M059J (cell line): ENCODE measurements around the gene USP3. TPM values are rescaled to one million over a fixed set of nuclear protein-coding genes. Genes with fewer than 3 reads are reported as not detected.
"Not testable (repeated sequence)": the region's sequence is repeated elsewhere in the genome, so short reads cannot be mapped to it uniquely, and the experiment has no call there.

Experiments used
- DNase-seq: peaks from one replicate; pipeline ENCODE4 v3.0.0-alpha.2; 2012; ENCODE audit warnings: low read depth
- total RNA-seq: library from RNA; depleted of rRNA; stranded (reverse); fragments of >200 nt; shearing (Covaris generic); gene quantifications from 2 replicates; pipeline ENCODE4 v1.2.3, GENCODE V29; 2014

The USP3 gene
- total RNA-seq, 1 experiment from 2014 or later = 25.7 TPM

DNA sequence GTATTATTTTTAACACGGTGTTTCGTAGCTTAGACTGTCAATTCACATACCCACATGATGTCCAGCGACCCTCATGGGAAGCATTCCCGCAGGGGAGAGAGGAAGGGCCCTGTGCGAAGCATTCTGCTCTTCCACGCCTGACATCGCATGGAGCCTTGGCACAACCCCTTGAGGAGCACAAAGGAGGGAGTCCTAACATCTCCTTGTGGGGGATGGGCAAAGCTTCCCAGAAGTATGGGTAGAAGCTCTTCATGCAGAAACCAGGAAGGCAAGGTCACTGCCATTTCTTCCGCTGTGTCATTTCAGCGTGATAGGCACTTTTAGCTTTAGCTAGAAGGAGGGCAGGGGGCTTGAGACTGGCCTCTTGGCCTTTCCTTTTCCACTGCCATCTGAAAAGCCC, 28.7 kb upstream of the USP3 start:
- DNase-seq = no peak

DNA sequence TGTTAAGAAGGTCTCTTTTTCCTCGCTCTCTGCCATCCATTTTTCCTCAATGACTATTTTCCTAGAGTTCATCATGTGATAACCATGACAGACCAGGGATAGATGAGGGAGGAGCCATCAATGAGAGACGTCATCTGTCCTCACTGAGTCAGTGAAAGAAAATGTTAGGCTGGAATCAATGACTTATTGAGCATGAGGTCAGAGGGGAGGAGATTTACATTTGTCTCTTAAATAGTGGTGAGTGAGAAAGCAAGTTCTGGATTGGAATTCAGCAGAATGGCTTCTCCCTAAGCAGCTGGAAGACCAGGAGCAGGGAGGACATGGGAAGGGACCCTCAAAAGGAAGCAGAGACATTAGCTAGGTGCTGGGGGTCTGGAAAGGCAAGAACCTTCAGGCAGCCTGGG, 28.2 kb upstream of the USP3 start:
- DNase-seq = peak; percentile 90

DNA sequence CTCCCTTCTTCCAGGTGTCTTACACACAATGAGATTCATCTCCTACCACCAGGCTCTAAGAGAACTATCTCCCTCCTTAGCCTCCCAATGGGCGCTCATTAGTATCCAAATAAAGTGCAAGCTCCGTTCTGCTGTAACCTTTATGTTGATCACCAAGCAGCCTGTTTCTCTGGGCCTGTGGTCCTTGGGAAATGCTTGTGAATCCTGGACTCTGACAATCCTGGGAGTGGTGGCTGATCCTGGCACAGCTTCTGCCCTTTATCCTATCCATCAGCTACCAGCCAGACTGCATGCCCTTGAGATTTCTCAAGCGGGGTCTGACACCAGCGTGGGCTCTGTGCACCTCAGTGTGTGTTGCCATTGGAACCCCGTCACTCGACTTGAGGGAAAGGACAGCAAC, 26.1 kb upstream of the USP3 start:
- DNase-seq = no peak

DNA sequence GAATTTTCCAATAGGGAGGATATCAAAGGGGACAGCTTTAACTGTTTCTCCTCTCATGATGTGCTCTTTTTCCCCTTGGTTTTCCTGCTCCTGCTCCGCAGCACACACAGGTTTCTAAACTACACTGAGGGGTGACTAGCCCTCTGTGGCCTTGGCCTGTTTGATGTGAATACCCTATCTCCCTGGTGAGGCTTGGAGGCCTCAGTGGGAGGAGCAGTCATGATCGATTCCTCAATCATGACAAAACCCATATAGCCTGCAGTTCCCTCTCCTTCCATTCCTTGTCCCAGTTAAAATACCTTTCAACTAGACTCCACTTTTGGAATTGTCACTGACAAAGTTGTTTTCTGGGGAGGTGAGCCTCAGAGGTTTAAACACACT, 24.0 kb upstream of the USP3 start:
- no peak for DNase-seq

DNA sequence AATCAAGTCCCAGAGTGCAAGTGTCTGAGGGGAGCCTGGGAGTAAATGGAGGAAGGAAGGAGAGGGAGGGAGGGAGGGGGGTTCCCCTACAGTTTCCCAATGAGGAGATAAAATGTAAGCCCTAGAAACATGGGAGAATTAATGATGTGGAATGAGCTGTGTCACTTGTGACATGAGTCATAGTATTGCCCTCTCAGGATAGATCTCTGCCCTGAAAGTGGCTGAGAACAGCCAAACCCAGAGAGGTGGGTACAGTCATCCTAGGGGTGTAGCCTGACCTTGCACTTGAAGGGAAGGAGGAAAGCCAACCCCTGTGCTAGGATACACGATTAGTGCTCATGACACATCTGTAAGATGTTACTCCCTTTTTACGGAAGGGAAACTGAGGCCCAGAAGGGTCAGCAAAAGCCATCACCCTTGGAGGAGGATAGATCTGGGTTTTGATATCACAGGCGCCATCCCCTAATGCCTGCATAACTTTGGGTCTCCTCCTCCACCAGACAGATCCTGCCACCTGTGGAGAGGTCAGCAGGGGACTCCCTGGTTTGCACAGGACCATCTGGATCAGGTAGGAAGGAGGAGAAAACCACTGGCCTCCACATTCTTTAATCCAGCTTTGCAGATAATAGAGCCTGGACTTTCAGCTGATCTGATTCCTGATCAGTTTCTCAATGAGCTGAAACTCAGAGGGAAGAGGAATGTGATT, 23.1 kb upstream of the USP3 start:
- peak; percentile 87 for DNase-seq

DNA sequence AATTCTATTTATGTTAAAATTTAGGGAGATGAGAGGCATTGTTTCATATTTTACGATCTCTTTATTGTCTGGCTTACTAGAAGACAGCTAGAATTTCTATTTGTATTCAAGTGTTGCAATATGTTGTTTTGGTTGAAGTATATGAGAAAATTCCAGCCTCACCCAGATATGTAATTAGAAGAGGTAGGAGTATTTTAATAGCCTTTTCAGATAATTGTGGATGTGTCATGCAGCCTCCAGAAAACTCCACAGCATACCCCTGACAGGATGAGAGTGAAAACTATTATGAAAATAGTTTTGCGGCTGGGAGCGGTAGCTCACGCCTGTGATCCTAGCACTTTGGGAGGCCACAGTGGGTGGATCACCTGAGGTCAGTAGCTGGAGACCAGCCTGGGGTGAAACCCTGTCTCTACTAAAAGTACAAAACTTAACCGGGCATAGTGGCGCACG, 21.5 kb upstream of the USP3 start:
- DNase-seq = peak; percentile 38

DNA sequence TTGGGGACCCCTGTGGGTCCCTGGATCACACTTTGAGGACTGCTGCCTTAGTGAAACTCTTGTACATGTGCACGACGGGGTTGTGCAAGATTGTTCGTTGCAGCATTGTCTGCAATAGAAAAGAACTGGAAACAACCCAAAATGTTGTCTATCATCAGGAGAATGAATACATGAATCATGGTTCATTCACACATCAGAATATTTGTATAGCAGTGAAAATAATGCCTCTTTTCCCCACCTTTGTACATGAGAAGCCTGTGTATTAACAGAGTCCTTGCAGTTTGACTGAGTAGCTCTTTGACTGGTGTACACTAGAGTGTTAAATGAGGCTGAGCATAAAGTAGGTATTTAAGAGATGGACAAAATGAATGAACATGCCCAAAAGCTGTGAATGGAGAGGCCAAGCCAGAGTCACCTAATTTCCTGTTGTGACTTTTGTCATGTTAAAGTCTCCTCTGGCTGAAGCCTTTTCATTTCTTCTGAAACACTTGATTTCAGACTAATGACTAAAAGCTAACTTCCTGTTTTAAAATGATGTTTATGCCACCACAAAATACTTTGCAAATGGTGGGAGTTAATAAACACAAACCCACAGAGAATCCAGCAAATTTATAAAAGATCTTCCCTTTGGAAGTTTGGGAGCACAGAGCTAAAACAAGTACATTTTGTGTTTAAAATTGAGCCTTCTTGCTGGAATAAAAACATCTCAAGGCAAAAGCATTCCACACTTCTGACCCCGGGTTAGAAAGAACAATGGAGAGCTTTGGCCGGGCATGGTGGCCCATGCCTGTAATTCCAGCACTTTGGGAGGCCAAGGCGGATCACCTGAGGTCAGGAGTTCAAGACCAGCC, 20.6 kb upstream of the USP3 start:
- no peak for DNase-seq

DNA sequence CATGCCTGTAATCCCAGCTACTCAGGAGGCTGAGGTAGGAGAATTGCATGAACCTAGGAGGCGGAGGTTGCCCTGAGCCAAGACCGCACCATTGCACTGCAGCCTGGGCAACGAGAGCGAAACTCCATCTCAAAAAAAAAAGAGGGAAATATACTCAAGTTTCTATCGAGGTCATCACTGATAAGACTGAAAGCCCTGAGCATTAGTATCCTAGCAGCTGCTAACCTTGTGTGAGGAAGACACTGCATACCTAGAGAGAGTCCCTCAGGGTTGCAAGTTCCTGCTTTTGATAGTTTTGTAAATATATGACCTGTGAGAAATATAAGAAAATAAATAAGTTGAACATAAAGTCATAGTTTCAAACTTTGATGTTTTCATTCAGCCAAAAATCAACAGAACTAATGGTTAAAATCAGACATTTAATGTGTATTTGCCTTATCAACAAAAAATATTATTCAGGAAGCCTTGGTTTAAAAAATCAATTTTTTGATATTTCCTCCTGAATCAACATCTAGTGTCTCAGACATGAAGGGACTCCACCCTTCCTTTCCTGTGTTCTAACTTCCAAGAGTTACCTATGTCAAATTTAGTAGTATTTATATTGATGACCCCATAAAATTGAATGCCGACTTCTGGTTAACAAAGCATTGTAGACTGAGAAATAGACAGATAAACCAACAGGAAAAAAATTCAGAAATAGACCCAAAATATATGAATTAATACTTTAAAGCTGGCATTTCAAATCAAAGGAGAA, 19.8 kb upstream of the USP3 start:
- no peak for DNase-seq

DNA sequence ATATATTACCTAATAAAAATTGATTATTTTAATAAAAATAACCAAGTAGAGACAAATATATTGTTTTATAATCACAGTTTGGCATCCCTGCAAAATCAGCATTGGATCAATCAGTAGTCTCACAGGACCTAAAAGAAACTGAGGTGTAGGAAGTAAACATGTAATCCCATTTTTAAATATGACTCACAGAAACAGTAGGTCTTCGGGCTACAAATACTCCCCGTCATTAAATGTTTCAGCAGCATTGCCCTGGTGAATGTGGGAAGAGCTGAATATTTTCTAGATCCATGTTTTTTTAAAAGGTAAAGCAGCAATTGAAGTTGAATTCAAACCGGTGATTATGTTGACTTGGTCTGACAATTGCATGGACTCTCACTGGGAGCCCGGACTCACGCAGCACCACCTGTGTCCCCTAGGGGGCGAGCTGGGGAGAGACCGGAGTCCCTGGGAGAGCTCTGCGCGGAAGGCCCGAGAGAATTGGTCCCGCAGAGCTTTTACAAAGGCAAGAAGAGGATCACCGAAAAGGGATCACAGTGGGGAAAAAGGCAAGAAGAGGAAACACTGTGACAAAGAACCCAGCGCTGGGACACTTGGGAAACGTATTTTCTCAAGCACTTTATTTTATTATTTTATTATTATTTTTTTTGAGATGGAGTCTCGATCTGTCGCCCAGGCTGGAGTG, 17.2 kb upstream of the USP3 start:
- peak; percentile 68 for DNase-seq

DNA sequence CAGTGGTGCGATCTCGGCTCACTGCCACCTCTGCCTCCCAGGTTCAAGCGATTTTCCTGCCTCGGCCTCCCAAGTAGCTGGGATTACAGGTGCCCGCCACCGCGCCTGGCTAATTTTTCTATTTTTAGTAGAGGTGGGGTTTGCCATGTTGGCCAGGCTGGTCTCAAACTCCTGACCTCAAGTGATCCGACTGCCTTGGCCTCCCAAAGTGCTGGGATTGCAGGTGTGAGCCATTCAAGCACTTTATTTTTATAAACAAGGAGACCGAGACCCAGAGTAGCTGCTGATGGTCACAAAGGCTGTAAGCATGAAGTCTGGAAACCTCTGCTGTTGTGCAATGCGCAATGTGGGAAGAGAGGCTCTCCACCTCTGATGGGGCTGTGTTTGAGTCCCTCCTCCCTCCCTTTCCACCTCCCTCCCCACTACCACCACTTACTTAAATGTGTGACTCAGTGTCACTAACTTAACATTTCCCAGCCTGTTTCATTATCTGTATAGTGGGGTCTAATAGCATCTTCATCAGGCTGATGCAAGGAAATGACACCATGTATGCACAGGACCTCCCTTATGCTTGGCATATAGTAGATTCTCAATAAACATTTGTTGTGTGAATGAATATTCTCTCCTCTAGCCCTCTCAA, 16.5 kb upstream of the USP3 start:
- DNase-seq = not testable (repeated sequence)

DNA sequence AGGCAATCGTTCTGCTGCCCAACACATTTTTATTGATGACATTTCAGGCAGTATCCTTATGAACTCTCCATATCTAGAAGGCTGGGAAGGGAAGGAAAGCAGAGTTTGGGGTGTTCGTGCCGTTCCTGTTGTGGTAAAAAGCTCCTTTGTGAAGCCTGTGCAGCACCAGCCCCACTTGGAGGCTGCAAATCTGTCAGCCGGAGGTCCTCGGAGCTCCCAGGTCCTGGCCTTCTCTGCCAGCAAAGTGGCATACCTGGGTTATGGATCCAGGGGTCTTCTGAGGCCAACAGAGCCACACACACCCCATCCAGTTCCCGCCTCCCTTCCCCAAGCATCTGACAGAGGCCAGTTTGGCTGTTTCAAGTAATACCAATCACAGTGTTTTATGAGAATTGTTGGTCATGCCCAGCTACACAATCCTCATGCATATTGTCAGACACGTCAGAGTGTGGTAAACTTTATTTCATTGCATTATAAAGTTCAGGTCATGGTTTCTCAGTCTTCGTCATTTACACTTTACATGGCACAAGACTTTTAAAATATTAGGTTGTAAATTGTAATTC, 15.9 kb upstream of the USP3 start:
- DNase-seq = no peak

DNA sequence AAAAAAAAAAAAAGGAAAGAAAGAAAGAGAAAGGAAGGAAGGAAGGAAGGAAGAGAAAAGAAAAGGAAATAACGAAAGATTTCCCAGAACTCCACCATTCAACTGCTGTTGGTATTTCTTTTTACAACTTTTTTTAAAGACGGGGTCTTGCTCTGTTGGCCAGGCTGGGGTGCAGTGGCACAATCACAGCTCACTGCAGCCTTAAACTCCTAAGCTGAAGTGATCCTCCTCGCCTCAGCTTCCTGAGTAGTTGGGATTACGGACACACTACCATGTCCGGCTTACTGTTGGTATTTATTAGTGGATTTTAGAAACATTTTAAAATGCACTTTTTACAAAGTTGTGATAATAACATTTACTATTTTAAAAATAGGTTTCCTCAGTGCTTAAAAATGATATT, 15.0 kb upstream of the USP3 start:
- no peak for DNase-seq

DNA sequence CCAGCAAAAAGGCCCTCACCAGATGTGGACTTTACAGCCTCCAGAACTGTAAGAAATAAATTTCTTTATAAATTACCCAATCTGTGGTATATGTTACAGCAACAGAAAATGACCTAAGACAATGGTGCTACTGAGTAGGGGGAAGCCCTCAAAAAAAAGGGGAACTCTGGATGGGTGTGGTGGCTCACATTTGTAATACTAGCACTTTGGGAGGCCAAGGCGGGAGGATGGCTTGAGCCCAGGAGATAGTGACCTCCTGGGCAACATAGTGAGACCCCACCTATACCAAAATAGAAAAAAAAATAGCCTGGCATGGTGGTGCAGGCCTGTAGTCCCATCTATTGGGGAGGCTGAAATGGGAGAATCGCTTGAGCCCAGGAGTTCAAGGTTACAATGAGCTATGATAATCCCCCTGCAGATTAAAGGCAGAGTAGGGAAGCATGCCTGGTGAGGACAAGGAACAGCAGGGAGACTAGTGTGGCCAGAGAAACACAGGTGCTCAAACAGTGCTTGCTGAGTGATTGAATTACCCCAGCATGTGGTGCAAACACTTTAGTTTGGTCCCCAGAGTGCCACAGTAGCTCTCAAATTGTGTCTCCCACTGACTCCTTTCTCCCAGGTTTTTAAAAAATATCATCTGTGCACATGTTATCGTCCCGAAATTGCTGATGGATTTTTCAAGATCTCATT, 13.9 kb upstream of the USP3 start:
- DNase-seq = no peak

DNA sequence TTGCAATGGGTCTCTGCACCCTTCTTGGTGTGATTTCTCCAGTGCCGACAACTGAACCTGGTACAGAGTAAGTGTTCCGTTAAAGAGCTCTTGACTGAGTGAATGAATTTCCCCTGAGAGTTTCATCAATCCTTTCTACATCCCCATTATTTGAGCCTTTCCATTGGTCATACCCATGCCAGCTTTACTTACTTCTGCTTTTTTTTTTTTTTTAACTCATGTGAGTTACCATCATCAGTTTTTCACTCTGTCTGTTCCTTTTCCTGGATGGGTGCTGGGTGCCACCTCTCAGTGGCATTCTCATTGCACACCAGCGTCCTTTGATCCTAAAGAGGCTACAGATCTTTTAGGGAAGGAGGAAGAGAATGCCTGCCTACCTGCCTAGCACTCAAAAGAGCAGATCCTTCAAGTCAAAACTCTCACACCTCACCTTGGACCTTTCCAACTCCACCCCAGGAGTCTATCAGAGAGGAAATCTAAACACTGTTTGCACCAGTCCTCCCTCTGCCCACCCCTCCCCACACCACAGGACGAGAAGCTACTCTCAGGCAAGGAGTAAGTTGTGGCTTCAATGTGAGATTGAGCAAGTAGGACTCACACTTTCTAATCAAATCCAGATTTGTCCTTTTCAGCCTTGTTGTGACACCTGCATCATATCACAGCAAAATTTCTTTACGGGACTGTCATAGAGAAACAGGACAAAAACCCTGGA, 13.1 kb upstream of the USP3 start:
- no peak for DNase-seq

DNA sequence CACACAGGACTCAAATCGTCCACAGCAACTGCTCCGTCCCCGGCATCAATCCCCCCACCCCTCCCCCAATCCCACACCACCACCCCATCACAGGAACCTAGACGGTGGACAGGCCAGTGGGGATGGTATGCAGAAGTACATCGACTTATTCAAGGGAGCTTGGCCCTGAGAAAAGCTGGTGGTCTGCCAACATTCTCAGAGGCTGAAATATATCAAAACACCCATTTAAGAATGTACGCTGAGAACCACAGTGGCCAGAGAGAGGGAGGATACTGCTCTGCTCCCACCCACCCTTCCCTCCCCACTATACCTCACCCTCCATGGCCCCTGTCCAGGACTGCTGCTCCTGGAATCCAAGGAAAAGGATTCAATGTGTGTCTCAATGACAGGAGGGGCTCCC, 12.4 kb upstream of the USP3 start:
- DNase-seq = no peak

DNA sequence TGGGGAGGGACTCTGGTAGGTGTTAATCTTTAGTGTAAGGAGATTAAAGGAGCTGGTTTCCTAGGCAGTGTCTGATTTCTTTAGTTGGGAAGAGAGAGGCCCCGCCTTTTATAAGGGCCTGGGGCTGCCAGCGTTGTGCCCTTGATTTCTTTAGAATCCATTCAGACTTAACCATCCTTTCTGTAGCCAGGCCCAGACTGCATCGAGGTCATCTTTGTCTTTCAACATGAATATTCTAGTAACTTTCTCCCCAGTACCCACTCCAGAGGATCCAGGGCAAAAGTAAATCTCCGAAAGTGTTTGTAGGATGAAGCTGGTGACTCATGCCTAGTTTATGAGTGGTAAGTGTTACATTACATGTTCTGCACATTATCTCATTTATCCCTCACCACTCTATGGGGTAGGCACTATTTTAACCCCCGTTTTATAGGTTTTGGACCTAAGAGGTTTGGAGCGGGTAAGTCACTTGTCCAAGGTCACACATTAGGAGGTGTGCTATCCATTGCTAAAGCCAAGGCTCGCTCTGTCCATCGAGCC, 11.8 kb upstream of the USP3 start:
- DNase-seq = peak; percentile 74

DNA sequence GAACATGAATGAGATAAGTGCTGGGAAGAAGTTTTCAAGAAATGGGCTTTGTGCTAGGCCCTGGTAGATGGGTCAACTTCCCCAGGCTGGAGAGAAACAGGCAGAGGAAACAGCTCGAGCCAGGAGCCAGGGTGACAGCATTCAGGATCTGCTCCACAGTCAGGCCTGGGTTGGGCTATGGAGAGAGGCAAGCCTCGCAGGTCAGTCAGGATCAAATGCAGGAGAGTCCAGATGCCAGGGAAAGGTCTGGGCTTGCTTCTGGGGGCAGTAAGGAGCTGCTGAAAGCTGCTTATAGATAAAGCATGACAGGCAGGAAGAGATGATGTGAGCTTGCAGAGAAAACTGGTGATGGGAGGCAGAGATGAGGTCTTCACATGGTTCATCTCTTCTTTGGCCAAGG, 11.0 kb upstream of the USP3 start:
- no peak for DNase-seq

DNA sequence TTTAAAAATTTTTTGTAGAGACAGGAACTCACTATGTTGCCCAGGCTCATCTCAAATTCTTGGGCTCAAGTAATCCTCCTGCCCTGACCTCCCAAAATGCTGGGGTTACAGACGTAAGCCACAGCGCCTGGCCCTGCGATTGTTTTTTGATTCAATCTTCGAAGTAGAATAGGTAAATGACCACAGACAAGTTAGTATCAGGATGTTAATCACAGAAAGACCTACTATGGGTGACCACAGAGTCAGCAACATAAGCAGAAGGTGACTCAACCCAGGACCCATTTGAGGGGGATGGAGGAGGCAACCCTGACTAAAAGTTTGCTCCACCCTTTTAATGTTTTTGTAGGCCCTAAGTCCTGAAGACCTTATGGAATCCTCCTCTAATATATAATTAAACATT, 10.0 kb upstream of the USP3 start:
- peak; percentile 39 for DNase-seq

DNA sequence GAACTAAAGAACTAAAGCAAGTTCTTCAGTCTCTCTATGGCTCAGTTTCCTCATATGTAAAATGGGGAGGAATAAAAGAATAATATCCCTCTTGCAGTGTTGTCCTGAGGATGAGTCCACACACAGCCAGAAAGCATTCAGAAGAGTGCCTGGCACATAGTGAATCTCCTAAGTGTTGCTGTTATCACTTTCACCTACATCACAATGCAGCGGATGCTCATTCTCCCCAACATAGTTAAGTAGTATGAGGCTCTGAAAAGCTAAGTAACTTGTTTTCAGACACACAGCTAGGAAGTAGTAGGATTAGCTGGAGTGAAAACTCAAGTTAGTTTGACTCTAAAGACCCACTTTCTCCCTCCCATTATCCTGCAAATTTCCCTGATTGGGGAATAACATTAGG, 9.1 kb upstream of the USP3 start:
- no peak for DNase-seq
